PFSK-1 (cell line): Measurements from ENCODE around the gene SUFU.

Source experiments
- FOXP2 ChIP-seq: optimal IDR thresholded peaks from 2 replicates; pipeline ENCODE3; 2011; ENCODE audit warnings: borderline replicate concordance, control low read depth, inconsistent platforms; ENCODE audit not compliant: insufficient read depth; ENCODE audit errors: extremely low read length, extremely low read depth
- POLR2AphosphoS5 ChIP-seq: IDR thresholded peaks from 2 replicates; pipeline ENCODE4 v1.6.1; 2012; ENCODE audit warnings: low read depth, mild to moderate bottlenecking, control low read depth, low read length, moderate library complexity
- SIN3A ChIP-seq: IDR thresholded peaks from 2 replicates; pipeline ENCODE4 v1.6.1; 2012; ENCODE audit warnings: mild to moderate bottlenecking, low read length, moderate library complexity, borderline replicate concordance; ENCODE audit not compliant: insufficient read depth
- TAF1 ChIP-seq: IDR thresholded peaks from 2 replicates; pipeline ENCODE4 v1.6.1; 2012; ENCODE audit warnings: low read length, control low read depth, borderline replicate concordance; ENCODE audit not compliant: insufficient read depth
- TF ChIP-seq, protein P1 (sequence below), 2 experiments: IDR thresholded peaks; 2 replicates each; pipeline versions ENCODE4 v1.6.1 to v1.8.0; 2011 to 2012; ENCODE audit warnings: low read depth in 2 of 2, low read length in 2 of 2, control low read depth in 1 of 2, inconsistent platforms in 1 of 2, mild to moderate bottlenecking in 1 of 2, moderate library complexity in 1 of 2; ENCODE audit not compliant: insufficient read depth in 1 of 2

Gene SUFU

DNA sequence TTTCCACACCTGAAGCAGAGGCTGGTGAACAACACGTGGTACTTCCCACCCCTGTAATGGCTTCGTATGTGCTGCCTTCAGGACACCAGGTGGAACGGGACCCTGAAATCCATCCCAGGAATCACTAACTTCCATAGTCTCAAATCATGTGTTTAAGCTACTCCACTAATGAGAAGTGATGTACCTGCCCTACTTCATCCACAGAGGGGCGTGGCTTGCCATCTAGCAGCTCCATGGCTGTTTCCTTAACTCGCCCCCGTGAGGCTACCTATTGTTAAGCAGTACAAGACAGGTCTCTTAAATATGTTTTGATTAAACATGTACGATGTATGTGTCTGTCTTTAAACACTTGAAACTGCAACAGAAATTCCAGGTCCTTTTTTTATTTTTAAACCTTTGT, 178.6 kb downstream of the SUFU start:
- TF ChIP-seq TAF1 (no peak), FOXP2 (no peak), SIN3A (no peak), POLR2AphosphoS5 (no peak)
- TF ChIP-seq, protein P1, sequence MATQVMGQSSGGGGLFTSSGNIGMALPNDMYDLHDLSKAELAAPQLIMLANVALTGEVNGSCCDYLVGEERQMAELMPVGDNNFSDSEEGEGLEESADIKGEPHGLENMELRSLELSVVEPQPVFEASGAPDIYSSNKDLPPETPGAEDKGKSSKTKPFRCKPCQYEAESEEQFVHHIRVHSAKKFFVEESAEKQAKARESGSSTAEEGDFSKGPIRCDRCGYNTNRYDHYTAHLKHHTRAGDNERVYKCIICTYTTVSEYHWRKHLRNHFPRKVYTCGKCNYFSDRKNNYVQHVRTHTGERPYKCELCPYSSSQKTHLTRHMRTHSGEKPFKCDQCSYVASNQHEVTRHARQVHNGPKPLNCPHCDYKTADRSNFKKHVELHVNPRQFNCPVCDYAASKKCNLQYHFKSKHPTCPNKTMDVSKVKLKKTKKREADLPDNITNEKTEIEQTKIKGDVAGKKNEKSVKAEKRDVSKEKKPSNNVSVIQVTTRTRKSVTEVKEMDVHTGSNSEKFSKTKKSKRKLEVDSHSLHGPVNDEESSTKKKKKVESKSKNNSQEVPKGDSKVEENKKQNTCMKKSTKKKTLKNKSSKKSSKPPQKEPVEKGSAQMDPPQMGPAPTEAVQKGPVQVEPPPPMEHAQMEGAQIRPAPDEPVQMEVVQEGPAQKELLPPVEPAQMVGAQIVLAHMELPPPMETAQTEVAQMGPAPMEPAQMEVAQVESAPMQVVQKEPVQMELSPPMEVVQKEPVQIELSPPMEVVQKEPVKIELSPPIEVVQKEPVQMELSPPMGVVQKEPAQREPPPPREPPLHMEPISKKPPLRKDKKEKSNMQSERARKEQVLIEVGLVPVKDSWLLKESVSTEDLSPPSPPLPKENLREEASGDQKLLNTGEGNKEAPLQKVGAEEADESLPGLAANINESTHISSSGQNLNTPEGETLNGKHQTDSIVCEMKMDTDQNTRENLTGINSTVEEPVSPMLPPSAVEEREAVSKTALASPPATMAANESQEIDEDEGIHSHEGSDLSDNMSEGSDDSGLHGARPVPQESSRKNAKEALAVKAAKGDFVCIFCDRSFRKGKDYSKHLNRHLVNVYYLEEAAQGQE (IDR thresholded peaks at IDR 0.05; ENCODE audit: insufficient read depth in 1 of 2, low read depth in 2 of 2, low read length in 2 of 2), result no peak

- TF ChIP-seq, protein P1 (IDR thresholded peaks at IDR 0.05; ENCODE audit: insufficient read depth in 1 of 2, low read depth in 2 of 2, low read length in 2 of 2), result no peak
- TF ChIP-seq POLR2AphosphoS5, result no peak
- TF ChIP-seq FOXP2, result no peak
- TF ChIP-seq SIN3A, result no peak
- no peak for TF ChIP-seq TAF1
Measured at GRCh38 chr10:102682981-102683380, 179.2 kb downstream of the SUFU start.
